ENCODE results near the gene PLVAP. TPM values are rescaled to one million over a fixed set of nuclear protein-coding genes. Genes with fewer than 3 reads are reported as not detected.

The PLVAP gene
- total RNA-seq, 1 donor from 2014 or later = not detected

DNA sequence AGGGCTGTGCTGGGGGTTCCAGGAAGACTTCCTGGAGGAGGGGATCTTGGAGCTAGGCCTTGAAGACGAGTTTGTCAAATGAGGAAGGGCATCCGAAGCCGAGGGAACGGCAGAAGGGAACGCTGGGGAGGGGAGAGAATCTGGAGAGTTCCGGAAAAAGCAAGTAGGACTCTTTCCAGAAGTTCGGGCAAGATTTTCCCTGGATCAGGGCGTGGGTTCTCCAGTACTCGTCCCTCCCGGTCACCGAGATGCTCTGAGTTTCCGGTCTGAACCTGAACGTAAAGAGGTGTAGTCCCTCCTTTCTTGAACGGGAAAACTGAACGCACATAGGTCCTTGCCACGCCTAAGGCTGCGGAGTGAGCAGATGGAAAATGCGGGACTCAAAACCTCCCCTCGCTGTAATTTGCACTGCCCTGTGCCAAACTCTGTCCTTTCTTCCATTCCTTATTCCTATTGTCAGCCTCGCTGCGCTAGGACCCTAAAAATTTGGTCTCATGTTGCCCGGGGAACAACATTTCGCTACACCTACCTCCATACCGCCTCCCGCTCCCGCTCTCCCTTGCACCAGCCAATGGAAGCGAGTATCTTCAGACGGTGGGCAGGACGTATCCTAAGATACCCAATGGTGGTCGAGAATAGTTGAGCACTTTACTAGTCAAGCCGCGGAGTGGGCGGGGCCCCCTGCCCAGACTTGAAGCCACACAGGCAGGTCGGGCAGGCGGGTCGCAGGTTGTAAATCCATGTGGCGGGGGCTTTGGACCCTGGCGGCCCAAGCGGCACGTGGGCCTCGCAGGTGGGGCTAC is 40.1 kb downstream of the PLVAP start, which contains the start of gene GTPBP3:
GTPBP3 (plus strand) TSS at position 682 of the 803 bp plus-strand sequence; CDS start at position 741, 59 bp downstream.
- intact Hi-C loops (cut with micrococcal nuclease) = loop anchor here (1.0 to 5.0 kb wide), 6 partner anchors 28 to 175 kb away; partner anchors contain the start of genes BABAM1, BST2, CCDC194 and DDA1

DNA sequence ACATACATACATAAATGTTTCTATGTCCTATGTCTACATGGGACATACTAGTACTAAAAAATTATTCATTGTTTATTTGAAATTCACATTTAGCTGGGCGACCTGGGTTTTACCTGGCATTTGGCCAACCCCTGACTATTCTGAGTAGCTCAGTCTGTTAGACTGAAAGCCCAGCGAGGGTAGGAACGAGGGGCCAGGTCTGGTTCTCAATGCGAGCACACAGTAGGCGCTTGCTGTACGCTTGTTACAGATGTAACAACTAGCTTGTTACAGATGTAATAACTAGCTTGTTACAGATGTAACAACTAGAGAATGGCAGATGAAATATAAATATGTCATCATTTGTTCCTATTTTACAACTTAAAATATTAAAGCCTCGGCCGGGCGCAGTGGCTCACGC is 41.6 kb downstream of the PLVAP start:
- intact Hi-C loops (cut with micrococcal nuclease) = loop anchor here (5.0 kb wide), 4 partner anchors 57 to 177 kb away; partner anchors contain the start of genes BST2, CCDC194 and PGLS

DNA sequence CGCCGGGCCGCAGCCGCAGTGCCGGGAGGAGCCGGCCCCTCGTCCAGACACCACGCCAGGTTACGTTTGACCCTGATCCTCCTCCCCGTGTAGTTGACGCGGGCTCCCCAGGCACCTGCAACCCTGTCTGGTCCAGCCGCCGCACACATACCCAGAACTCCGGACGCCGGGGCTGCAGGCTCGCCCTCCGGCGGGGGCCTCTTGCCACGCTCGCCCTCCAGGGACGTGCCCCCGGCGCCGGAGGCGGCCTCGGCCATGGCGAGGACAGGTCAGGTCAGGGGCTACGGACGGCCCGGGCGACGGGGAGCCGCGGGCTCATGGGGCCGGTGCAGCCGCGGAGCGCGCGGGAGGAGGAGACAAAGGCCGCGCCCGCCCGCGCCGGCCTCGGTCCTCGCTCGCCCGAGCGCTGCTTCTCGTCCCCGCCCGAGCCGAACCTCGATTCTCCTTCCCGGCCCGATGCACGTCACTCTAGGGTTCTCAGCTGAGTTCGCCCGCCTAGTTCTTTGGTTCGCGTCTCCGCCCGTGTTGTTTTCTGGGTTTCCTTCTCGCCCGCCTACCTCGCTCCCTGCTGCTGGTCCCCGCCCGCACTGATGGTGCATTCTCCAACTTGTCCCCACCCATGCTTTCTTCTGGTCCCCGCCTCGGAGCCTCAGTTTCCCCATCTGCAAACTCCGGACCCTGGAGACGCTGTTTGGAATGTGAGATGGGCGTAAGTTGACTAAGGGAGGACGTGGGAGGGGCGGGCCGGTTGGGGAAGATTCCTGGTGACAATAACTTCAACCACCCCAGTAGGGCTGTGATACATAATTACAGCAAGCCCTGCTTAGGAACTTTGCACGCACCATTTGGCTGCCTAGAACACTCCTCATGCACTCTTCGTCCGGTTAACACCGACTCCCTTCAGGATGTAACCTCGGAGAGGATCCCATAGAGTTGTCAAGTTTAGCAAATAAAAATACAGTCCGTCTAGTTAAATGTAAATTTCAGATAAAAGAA is 42.4 kb downstream of the PLVAP start, which contains the start of gene ANO8:
ANO8 (minus strand) TSS at position 442 of the 996 bp plus-strand sequence; CDS start at position 257, 185 bp downstream.
- intact Hi-C loops (cut with micrococcal nuclease) = loop anchor here (5.0 kb wide), 4 partner anchors 58 to 178 kb away; partner anchors contain the start of genes BST2, CCDC194 and PGLS

DNA sequence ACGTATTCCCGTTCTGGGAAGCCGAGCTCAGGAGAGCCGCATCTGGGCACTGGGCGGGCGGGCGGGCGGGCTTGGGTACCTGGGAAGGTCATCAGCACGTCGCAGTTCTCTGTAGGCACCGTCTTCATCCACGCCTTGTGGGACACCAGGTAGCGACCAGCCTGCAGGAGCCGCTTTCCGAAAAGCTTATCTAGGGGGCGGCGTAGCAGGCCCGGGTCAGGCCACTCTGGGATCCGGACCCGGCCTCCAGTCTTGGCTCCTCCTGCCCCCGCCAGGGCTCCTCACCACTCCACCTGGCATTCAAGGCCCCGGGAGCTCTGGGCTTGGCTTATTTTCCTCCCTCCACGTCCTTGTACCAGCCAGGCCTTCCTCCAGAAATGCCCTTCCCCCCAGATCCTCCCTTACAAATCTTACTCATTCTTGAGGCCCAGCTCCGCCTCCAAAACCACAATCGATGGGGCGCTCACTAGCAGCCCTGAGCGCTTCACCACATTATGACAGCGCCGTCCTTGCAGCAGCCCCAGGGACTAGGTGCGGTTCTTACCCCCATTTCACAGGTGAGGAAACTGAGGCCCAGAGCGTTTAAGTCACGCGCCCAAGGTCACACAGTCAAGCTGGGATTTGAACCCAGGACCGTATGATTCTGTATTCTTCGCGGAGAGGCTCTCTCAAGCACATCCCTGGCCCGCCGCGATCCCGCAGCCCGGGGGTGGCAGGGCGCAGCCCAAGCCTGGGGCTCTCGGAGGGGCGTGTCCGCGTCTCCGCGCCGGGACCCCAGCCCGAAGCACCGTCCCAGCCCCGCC is 43.3 kb downstream of the PLVAP start:
- intact Hi-C loops (cut with micrococcal nuclease) = no loop called here

DNA sequence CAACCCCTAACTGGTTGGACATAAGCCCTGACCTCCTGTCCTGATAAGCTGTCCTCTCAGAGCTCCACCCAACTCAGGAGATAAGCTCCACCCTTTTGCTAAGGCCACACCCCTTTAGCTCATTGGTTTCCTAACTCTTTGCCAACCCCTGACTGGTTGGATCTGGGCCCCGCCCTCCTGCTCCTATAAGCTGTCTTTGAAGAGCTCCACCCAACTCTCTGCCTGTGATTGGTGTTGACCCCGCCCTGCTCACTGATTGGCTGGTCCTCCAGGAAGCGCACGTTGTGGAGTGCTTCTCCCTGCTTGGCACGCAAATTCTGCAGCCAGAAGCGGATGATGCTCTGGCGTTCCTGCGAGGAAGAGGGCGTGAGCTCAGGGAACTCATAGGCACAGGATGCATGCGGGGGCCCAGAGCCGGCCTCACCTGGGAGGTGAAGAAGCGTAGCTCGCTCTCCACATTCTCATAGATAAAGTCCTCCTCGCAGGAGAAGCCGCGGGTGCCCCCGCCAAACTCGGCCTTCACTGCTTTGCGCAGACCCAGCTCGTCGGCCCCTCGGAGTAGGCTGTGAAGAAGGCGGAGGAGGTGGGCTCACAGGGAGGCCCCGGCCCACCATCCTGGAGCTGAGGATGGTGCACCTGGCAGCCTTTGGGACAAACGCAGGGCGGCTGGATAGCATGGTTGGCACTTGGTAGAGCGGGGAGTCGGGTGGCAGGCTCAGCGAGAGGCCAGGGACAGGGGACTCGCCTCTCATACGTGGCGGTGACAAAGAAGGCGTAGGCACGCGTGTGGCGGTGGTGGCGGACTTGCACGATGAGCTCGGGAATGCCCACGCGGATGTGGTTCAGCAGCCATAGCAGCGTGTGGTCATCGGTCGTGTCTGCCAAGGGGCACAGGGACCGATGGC is 44.2 kb downstream of the PLVAP start:
- intact Hi-C loops (cut with micrococcal nuclease) = no loop called here

DNA sequence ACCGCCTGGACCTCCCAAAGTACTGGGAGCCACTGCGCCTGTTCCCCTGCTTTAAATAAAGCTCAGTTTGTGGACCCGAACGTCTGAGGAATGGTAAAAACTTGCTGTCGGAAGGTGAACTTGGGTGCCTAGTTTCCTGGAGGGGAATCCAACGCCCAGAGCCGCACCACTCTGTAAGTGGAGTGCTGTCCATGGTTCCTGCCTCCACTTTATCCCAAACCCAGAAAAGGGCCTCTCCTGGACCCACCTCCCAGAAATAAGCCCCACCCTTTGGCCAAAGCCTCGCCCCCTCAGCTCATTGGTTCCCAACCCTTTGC is 44.8 kb downstream of the PLVAP start:
- intact Hi-C loops (cut with micrococcal nuclease) = no loop called here

DNA sequence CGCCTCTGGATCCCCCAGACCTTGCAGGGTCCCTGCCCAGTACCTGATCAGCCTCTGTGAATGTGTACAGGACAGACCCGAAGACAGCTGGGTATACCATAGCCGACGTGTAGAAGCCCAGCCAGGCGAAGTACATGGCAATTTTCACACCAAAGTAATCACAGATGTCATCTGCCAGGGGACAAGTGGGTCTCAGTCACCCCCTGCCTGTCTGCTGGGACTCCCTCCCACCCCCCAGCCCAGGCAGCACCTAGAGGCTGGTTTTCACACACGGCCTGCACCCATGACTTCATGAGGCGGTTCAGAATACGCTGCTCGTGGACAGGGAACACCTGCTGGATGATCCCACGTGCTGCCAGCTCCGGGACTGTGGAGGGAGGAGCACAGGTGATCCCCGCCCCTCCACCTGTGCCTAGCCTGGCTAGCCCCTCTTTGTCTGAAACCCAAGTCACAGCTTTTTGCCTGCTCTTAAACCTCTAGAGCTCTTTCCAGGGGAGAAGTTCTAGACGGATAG is 46.0 kb downstream of the PLVAP start:
- intact Hi-C loops (cut with micrococcal nuclease) = no loop called here

DNA sequence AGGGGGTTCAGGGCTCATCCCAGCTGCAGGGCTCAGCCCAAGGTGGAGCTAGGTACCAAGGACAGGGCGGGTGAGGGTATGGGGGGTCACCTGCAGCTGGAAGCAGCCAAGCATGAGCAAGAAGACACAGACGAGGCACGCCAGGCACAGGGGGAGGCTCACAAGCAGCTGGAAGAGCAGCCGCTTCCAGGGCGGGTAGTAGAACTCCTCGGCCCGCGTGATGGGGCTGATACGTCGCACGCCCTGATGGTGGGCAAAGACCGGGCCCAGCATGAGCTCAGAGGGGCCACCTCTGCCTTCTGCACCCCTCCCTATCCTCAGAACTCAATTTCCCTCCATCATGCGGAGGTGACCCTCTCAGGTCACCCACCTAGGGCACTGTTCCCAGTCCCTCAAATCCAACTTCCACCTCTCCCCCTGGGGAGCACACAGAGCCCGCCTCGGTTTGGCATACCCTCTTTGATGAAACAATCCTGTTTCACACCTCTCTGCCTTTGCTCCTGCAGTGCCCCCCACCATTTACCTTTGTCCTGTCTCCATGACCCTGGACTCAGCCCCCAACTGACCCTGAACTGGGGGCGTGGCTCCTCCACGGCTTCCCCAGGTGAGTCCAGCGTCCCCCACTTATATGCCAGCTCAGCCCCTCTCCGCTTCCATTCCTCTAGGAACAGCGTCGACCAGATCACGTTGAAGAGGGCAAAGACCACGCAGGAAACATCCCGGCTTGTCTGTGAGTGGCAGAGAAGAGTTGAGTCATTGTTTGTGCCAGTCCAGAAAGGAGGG is 46.7 kb downstream of the PLVAP start:
- intact Hi-C loops (cut with micrococcal nuclease) = no loop called here

DNA sequence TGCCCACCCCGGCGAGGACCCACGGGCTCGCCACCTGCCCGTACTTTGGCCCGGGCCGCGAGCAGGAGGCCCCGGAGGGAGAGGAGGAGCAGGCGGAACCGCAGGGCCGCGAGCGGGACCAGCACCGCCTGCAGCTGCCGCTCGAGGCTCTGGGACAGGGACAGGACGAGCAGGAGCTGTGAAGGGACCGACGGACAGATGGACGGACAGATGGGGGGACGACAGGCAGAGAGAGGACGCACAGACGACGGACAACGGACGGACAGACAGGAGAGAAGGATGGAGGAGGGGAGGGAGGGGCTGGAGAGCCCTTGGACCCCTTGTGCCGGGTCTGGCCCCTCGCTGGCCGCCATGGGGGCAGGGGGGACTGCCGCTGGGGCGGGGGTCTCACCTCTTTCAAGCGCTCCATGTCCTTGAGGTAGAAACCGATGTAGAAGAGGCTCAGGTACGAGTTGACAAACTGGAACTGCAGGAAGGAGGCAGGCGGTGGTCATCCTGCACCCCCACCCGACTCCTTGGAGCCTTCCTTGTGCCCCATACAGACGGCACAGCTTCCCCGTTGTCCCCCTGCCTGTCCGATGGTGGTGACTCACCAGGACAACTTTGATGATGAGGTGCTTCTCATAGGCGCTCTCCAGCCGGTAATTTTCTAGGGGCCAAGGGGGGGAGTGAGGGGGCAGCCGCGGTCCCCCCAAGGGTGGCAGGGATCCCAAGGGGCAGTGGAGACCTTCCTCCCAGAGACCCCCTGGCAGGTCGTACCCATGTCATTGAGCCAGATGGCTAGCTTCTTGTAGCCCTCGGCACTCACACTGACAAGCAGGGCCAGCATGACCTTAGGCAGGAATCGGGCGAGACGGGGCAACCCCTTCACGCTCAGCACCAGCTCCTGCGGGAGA is 47.5 kb downstream of the PLVAP start:
- intact Hi-C loops (cut with micrococcal nuclease) = no loop called here

DNA sequence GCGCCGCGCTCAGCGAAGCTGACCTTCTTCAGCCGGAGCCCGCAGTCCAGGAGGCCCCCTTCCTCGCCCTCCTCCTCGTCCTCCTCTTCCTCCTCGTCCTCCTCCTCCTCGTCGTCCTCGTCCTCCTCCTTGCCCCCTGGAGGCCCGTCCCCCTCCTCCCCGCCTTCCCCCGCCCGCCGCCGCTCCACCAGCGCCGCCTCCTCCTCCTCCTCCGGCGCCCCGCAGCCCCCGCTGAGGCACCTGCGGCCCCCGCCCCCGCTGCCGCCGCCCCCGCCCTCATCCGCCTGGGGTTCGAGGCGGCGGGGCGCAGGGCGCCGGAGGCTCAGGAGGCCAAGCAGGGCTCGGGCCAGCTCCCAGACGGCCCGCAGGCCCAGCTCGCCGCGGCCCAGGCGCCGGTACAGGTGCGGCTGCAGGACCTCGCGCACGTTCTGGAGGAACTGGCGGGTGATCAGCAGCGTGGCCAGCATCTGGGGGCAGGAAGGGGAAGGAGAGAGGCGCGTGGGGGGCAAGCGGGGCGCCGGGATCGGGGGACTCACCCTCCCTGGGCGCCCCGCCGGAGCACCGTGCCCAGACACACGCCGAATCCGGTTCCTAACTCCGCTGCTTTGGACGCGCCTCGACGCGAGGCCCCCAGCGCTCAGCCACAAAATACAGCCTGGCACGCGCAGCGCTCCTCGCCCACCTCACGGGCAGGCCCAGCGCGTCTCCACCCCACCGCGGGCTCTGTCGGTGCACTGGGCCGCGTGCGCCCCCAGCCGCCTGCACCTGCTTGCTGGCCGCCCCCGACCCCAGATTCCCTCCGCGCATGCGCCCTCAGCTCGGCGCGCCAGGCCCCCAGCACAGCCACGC is 48.4 kb downstream of the PLVAP start:
- intact Hi-C loops (cut with micrococcal nuclease) = no loop called here

DNA sequence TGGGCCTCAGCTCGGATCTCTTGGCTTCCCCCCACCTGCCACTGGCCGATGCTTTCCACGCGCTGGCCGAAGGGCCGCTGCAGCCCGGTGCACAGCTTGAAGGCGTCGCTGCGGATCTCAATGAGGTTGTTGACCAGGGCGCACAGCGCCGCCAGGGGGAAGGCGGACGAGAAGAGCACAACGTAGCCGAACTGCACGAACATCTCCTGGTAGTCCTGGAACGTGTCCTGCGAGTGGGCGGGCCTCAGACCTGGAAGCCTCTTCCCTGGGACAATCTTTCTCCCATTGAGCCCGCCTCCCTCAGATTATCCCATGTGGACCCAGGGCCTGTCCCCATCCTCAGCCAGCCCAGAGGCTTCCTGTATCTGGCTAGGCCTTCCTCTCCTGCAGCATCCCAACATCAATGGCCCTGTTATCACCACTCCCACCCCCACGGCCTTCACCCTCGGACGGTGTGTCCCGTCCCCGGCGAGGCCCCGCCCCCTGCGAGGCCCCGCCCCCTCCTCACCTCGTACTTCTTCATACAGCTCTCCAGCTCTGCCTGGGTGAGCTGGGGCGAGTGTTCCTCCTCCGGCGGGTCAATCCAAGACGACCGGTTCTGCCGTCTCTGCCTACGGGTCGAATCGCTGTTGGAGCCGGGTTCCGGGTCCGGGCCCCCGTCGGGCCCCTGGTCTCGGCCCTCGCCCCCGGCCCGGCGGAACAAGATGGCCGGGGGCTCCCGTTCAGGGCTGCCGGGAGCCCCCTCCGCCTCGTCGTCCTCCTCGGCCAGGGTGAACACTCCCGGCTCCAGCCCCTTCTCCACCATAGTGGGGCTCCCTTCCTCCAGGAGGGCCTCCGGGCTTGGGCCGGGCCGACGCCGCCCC is 49.3 kb downstream of the PLVAP start:
- intact Hi-C loops (cut with micrococcal nuclease) = no loop called here

DNA sequence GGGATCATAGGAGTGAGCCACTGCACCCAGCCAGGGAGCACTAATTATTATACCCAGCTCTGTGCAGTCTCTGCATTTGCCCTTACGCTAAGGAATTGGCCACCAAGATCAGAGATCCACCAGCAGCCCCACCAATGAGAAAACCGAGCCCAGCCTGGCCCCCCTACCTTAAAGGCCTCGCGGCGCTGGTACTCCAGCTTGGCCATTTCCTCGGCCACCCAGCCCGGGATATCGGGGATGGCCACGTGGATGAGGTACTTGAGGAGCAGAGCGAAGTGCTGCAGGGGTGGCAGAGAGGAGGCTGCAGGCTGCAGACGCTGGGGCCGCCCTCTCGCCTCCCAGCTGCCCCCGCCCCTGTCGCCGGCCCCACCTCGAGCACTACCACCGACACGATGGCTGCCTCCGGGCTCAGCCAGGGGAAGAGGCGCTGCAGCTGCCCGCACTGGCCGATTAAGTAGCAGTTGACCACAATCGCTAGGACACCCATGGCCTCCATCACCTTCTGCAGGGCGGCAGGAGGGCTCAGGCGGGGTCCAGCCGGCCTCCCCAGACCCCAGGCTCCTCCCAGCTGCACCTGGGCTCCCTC is 50.0 kb downstream of the PLVAP start:
- intact Hi-C loops (cut with micrococcal nuclease) = no loop called here

DNA sequence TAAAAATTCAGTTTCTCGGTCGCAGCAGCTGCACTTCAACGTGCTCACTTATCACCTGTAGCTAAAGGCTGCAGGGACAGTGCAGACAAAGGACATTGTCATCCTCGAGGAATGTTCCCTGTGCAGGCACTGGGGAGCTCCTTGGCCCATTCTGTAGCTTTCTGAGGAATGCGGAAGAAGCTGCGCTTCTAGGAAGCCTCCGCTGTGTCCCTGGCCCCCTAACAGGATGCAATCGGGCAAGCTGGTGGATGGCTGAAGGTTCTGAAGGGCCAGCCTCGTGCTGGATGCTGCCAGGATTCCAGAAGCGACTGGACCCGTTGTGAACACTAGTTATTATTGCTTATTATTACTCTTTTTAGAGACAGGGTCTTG is 50.6 kb downstream of the PLVAP start:
- intact Hi-C loops (cut with micrococcal nuclease) = no loop called here

DNA sequence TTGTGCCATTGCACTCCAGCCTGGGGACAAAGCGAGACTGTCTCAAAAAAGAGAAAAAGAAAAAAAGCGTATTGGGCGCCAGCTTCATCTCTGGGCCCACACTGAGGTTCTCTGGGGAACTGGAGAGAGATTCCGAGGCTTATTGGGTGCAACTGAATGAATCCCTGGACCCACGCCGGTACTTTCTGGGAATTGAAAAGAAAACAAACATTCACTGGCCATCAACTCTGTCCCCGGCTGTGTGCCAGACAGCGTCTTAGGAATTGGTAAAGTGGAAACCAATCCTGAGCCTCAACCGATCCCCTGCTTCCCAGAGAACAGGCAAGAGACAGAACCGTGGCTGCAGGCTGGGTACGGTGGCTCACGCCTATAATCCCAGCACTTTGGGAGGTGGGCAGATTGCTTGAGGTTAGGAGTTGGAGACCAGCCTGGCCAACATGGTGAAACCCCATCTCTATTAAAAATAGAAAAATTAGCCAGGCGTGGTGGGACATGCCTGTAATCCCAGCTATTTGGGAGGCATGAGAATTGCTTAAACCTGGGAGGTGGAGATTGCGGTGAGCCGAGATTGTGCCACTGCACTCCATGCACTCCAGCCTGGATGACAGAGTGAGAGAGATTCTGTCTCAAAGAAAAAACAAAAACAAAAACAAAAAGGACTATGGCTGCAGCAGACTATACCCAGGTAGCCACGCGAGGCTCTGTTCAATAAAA is 51.1 kb downstream of the PLVAP start:
- intact Hi-C loops (cut with micrococcal nuclease) = no loop called here

DNA sequence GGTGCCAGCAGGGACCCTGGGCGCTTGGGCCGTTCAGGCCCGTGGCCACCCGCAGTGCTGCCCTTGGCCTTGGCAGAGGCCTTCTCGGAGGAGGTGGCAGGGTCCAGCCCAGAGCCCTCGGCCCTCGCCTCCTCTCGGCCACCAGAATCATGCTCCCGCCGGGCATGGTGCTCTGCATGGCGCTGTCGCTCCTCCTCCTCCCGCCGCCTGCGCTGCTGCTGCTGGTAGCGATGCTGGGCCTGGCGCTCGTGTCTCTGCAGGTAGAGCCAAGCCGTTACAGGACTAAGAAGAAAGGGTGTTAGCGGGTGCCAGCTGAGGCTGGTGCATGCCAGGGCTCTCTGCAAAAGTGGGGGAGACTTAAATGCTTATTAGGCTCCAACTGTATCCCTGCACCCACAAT is 52.0 kb downstream of the PLVAP start:
- intact Hi-C loops (cut with micrococcal nuclease) = no loop called here
